Type B pancreatic cell (in vitro differentiated cells): ENCODE measurements around the gene LDLRAD1. TPM values are rescaled to one million over a fixed set of nuclear protein-coding genes. Genes with fewer than 3 reads are reported as not detected.
A peak's percentile ranks its signal among the peaks of the same experiment; 100 is the strongest.
"Not testable (repeated sequence)": the region's sequence is repeated elsewhere in the genome, so short reads cannot be mapped to it uniquely, and the experiment has no call there.

Experiments used
- DNase-seq: peaks from one replicate; pipeline ENCODE4 v3.0.0; 2021; ENCODE audit warnings: mixed read lengths; ENCODE audit not compliant: unreplicated experiment; ENCODE audit errors: extremely low spot score
- H3K27ac Mint-ChIP-seq: 2 replicates; pipeline ENCODE4 v1.8.0; 2021; ENCODE audit warnings: mild to moderate bottlenecking, mixed read lengths
- H3K27me3 Mint-ChIP-seq: 2 replicates; pipeline ENCODE4 v1.8.0; 2021; ENCODE audit warnings: mixed read lengths
- H3K36me3 Mint-ChIP-seq: 2 replicates; pipeline ENCODE4 v1.8.0; 2021; ENCODE audit warnings: mixed read lengths
- H3K4me1 Mint-ChIP-seq: one replicate; pipeline ENCODE4 v1.8.0; 2021; ENCODE audit warnings: mixed read lengths; ENCODE audit not compliant: unreplicated experiment
- H3K4me3 Mint-ChIP-seq: 2 replicates; pipeline ENCODE4 v1.8.0; 2021; ENCODE audit warnings: mild to moderate bottlenecking, mixed read lengths
- H3K9me3 Mint-ChIP-seq: 2 replicates; pipeline ENCODE4 v1.8.0; 2021; ENCODE audit warnings: mixed read lengths
- total RNA-seq: library from RNA; stranded (reverse); gene quantifications from 2 replicates; pipeline ENCODE4 v1.2.1, GENCODE V29; 2021; ENCODE audit warnings: low replicate concordance
- TF ChIP-seq, protein P1 (sequence below): fragments of 200-600 bp; sonication (generic); conservative IDR thresholded peaks from 2 replicates; pipeline ENCODE4 v1.5.0; 2021; ENCODE audit warnings: antibody characterized with exemption, mild to moderate bottlenecking

Gene LDLRAD1
- total RNA-seq, 1 donor from 2014 or later, result 1.3 TPM

DNA sequence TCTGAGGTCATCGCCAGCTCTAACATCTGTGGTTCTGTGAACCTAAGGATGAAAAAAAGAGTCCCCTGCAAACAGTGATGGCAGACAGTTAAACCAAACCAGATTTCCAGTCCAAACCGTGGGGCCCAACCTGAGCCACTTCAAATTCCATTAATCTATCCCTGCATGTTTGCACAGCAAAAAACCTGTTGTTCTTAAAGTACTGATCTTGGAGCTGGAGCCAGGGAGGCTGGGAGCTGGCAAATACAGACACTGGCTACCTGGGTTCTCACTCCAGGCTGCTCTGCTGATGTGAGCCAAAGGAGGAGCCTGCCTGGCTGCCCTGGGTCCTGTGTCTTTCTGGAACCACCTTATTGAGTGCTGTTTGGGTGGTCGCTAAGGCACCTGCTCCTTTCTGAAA is 16.4 kb downstream of the LDLRAD1 start:
- no peaks in the 10 kb centered on the region for H3K27me3 Mint-ChIP-seq
- no peaks in the 10 kb centered on the region for H3K36me3 Mint-ChIP-seq
- no peak for DNase-seq
- TF ChIP-seq, protein P1, sequence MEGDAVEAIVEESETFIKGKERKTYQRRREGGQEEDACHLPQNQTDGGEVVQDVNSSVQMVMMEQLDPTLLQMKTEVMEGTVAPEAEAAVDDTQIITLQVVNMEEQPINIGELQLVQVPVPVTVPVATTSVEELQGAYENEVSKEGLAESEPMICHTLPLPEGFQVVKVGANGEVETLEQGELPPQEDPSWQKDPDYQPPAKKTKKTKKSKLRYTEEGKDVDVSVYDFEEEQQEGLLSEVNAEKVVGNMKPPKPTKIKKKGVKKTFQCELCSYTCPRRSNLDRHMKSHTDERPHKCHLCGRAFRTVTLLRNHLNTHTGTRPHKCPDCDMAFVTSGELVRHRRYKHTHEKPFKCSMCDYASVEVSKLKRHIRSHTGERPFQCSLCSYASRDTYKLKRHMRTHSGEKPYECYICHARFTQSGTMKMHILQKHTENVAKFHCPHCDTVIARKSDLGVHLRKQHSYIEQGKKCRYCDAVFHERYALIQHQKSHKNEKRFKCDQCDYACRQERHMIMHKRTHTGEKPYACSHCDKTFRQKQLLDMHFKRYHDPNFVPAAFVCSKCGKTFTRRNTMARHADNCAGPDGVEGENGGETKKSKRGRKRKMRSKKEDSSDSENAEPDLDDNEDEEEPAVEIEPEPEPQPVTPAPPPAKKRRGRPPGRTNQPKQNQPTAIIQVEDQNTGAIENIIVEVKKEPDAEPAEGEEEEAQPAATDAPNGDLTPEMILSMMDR, result no peak
- H3K4me1 Mint-ChIP-seq, result peaks cover 9% of the 10 kb centered on the region
- H3K9me3 Mint-ChIP-seq, result no peaks in the 10 kb centered on the region
- H3K27ac Mint-ChIP-seq, result no peak overlapping the region
- no peak overlapping the region for H3K4me3 Mint-ChIP-seq

DNA sequence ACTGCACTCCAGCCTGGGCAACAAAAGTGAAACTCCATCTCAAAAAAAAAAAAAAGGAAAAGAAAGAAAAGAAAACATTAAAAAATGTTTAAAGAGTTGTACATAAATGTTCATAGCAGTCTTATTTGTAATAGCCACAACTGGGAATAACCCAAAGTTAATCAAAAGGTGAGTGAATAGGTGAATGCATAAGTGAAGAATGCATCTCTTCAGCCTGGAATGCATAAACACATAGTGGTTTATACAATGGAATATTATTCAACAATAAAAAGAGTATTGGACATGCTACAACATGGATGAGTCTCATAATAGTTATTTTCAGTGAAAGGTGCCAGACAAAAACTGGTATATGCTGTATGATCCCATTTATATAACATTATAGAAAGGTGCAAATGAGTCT is 18.1 kb downstream of the LDLRAD1 start:
- H3K36me3 Mint-ChIP-seq, result no peaks in the 10 kb centered on the region
- H3K9me3 Mint-ChIP-seq, result no peaks in the 10 kb centered on the region
- TF ChIP-seq, protein P1, result no peak
- no peak overlapping the region for H3K4me3 Mint-ChIP-seq
- no peaks in the 10 kb centered on the region for H3K27me3 Mint-ChIP-seq
- H3K4me1 Mint-ChIP-seq, result peaks cover 5% of the 10 kb centered on the region
- DNase-seq, result no peak
- no peak overlapping the region for H3K27ac Mint-ChIP-seq

DNA sequence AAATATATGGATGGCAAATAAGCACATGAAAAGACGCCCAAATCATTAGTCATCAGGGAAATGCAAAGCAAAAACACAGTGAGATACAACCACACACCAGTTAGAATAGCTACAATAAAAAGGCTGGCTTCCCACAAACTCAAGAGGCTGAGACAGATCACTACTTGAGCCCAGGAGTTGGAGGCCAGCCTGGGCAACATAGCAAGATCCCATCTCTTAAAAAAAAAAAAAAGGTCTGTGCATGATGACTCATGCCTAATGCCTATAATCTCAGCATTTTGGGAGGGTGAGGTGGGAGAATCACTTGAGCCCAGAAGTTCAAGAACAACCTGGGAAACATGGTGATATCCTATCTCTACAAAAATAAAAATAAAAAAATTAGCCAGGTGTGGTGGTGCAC is 19.8 kb downstream of the LDLRAD1 start:
- Mint-ChIP-seq H3K27ac (no peak overlapping the region), H3K4me1 (peaks cover 5% of the 10 kb centered on the region), H3K9me3 (no peaks in the 10 kb centered on the region), H3K4me3 (no peak overlapping the region), H3K36me3 (no peaks in the 10 kb centered on the region), H3K27me3 (no peaks in the 10 kb centered on the region)
- no peak for DNase-seq
- TF ChIP-seq, protein P1, result no peak

DNA sequence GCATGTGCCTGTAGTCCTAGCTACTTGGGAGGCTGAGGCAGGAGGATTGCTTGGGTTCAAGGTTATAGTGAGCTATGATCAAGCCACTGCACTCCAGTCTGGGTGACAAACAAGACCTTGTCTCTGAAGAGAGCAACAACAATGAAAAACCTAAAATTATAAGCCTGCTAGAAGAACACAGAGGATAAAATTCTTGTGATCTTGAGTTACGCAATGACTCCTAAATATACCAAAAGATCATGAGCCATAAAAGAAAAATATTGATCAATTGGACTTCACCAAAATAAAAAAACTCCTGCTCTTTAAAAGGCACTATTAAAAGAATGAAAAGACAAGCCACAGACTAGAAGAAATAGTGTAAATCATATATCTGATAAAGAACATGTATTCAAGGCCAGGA is 22.3 kb downstream of the LDLRAD1 start:
- H3K4me1 Mint-ChIP-seq, result no peaks in the 10 kb centered on the region
- no peak overlapping the region for H3K27ac Mint-ChIP-seq
- no peaks in the 10 kb centered on the region for H3K9me3 Mint-ChIP-seq
- no peak for DNase-seq
- no peaks in the 10 kb centered on the region for H3K27me3 Mint-ChIP-seq
- TF ChIP-seq, protein P1, result no peak
- no peak overlapping the region for H3K4me3 Mint-ChIP-seq
- H3K36me3 Mint-ChIP-seq, result no peaks in the 10 kb centered on the region

DNA sequence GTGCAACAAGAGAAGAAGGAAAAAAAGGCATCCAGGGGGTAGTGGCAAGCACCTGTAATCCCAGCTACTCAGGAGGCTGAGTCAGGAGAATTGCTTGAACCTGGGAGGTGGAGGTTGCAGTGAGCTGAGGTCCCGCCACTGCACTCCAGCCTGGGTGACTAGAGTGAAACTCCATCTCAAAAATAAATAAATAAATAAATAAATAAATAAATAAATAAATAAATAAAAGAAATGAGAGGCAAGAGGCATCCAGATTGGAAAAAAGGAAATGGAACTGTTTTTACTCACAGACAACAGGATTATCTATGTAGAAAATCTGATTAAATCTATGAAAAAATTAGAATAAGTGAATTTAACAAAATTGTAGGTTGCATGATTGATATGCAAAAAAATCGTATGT is 23.5 kb downstream of the LDLRAD1 start:
- H3K4me3 Mint-ChIP-seq, H3K27me3 Mint-ChIP-seq, H3K9me3 Mint-ChIP-seq, DNase-seq, H3K4me1 Mint-ChIP-seq, H3K27ac Mint-ChIP-seq, H3K36me3 Mint-ChIP-seq: not testable (repeated sequence)

DNA sequence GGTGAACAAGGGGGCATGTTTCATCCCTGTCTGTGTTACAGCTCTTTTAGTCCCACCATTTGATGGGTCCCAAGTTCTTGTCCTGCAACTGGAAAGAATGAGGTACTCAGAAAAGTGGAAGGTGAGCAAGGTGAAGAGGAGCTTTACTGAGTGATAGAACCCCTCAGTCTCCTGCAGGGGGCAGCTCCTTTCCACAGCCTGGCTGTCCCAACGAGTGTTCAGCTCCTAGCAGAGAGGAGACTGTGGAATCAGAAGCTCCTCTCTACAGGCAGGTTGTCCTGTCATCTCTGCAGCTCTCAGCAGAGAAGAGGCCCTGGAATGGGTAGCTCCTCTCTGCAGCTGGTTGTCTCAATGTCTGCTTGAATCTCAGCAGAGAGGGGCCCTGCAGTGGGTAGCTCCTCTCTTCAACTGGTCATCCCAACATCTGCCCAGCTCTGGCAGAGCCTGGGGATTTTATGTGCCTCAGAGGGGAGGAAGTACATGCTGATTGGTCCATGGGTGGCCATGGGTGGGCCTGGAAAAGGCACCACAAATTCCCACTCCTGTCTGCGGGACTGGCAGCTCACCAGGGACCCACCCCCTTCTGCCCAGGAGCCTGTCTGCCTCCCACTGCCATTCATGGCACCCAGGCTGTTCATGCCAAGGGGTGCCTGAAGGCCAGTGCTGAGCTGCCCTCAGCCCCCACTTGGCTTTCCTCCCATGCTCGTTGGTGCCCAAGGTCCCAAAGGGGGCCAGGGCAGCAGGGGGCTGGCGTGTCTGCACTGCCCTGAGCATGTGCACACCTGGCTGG is 25.7 kb downstream of the LDLRAD1 start:
- Mint-ChIP-seq H3K36me3 (no peaks in the 10 kb centered on the region), H3K9me3 (no peaks in the 10 kb centered on the region), H3K4me3 (no peak overlapping the region), H3K27ac (no peak overlapping the region), H3K27me3 (no peaks in the 10 kb centered on the region), H3K4me1 (no peaks in the 10 kb centered on the region)
- TF ChIP-seq, protein P1, result peak; percentile 55
- DNase-seq, result no peak
